GM19240 (cell line): ENCODE results near the gene CEP43.

Experiments used
- DNase-seq: peaks from one replicate; pipeline ENCODE4 v3.0.0; 2011; ENCODE audit warnings: low spot score; ENCODE audit not compliant: insufficient read length

CEP43 gene, protein sequence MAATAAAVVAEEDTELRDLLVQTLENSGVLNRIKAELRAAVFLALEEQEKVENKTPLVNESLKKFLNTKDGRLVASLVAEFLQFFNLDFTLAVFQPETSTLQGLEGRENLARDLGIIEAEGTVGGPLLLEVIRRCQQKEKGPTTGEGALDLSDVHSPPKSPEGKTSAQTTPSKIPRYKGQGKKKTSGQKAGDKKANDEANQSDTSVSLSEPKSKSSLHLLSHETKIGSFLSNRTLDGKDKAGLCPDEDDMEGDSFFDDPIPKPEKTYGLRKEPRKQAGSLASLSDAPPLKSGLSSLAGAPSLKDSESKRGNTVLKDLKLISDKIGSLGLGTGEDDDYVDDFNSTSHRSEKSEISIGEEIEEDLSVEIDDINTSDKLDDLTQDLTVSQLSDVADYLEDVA

DNA sequence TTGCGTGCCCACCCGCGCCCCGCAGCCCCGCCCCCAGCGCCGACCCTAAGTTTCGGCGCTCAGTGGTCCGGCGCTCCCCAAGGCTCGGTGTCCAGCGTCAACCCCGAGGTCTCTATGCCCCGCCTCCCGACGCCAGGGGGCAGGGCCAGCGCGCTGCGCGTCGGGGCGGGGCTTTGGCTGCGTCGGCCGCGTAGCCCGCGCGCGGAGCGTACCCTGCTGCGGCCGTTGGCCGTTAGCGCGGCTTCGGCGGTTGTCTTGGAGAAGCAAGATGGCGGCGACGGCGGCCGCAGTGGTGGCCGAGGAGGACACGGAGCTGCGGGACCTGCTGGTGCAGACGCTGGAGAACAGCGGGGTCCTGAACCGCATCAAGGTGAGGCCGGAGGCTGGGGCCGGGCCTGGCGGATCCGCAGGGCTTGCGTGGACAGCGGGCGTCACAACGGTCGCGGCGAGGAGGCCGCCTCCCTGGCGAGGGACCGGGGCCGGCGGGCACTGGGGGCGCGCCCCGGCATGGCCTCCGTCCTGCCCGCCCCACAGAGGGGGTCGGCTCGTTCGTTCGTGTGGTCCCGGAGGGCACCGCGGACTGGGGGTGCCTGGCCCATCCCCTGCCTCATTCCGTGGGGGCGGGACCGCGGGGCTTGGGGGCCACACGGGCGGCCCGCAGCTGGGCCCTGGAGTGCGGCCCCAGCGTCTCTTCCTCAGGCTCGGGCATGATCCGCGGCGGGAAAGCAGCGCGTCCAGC is at the start of gene CEP43:
Gene CEP43 (plus strand): TSS at position 253 of the 739 bp plus-strand sequence. CDS start 16 bp downstream, at position 269.
- peak; percentile 87 for DNase-seq

DNA sequence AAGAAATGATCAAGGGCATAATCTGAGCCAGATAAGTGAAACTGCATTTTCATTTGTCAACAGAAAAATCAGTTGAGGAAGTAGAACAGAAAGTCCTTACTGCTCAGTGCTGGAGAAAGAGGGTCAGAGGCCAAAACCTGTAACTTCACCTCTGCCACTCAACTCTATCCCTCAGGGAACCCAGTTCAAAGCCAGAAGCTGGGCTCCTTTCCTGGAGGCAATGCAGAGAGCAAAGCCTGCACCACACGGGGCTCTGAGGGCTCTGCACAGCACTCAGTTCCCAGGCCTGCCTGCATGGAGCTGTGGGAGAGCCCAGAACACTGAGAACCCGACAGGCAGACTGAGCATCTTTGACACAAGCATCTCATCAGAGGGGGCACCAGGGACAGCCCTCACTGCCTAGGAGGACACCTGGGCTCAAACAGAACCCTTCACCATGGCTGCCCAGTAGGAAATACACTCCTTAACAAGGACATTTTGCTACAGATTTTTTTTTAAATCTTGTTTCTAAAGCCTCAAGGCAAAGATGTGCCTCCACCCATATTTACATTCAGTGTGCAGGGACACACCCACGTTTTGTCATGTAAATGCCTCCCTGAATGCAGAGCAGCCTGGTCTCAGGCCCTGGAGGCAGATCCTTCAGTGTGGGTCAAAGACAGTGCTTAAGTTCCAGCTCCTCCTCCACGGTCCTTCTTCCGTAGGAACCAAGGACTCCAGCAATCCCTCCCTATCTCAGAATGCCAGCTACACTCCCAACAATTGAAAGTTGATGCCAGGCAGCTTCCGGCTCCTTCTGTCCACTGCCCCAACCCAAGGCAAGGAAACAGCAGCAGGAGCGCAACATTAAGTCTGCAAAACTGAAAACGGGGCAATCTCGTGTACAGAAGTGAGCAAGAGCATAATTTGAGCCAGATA is 49.4 kb upstream of the CEP43 start:
- no peak for DNase-seq

DNA sequence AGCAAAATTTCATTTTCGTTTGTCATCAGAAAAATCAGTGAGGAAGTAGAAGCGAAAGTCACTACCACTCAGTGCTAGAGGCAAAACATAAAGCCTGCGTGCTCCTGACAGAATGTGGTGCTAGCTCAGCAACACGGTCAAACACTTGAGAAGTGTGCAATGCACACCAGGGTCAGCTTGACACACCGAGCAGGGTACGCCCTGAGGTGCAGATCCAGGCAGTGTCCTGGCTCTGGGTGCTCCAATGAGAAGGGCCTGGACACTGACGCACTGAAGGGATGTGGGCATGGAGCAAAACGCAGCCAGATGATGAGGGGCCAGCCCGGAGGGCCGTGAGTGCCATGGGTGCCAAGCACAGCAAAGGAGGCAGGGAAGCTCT is 48.8 kb upstream of the CEP43 start:
- DNase-seq: no peak

DNA sequence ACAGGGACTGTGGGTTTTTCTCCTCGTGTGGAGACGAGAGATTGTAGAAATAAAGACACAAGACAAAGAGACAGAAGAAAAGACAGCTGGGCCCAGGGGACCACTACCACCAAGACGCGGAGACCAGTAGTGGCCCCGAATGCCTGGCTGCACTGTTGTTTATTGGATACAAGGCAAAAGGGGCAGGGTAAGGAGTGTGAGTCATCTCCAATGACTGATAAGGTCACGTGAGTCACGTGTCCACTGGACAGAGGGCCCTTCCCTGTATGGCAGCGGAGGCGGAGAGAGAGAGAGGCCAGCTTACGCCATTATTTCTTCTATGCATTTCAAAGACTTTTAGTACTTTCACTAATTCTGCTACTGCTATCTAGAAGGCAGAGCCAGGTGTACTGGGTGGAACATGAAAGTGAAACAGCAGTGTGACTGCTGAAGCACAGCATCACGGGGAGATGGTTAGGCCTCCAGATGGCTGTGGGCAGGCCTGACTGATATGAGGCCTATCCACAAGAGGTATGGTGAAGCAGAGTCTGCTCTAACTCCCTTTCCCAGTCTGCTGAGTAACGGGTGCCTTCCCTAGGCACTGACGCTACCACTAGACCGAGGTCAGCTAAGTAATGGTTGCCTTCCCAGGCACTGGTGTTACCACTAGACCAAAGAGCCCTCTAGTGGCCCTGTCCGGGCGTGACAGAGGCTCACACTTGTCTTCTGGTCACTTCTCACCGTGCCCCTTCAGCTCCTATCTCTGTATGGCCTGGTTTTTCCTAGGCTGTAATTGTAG is 48.1 kb upstream of the CEP43 start:
- DNase-seq: peak; percentile 28

- no peak for DNase-seq
Measured at GRCh38 chr6:166951670-166952060, 47.5 kb upstream of the CEP43 start.

DNA sequence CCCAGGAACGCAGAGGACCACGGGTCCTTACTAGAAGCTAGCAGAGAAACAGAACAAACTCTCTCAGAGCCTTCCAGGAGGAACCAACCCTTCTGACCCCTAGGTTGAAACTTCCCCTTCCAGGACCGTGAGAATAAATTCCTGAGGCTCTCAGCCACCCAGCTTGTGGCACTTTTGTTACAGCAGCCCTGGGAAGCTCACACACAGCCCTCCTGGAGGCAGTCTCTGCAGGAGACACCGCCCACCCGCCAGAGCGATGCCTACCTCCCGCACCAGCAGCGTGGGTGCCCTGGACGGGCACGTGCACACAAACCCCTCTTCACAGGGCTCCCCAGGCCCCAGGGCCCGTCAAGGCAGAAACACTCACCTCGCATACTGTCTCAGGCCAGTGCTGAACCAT is 47.1 kb upstream of the CEP43 start:
- no peak for DNase-seq

DNA sequence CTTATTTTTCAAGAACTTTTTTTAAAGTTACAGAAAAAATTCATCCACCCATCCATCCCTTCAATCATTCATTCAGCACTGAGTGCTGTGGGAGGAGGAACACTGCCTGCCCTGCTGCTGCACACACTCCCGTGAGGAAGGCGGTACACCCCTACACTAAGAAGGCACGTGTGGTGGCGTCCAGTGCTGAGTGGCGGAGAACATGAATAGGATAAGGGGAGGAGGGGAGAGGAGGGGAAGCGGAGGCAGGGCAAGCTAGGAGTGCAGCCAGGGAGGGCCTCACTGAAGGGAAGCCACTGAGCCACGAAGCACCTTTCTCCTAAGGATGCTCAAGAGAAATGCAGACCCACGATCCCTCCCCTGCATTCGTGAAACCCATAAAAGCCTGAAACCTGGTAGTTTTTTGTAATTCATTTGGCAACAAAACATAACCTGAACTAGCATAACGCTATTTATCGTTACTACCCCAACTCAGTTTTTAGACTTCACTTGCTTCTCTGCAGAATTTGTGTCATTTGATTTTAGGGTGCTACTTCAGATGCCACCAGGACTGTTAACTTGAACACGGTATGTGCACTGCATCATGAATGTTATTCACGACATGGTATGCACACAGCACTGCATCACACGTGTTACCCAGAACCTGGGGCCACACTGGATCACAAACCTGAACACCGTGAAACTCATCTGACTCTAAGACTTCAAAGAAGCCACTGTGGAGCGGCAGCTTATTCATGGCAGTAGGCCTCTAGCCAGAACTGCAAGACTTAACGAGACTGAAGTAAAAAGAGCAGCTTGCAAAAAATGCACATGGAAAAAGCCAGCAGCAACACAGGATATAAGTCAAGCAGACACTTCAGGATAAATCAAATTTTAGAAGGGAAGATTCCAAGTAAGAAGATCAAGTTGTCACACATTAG is 46.4 kb upstream of the CEP43 start:
- no peak for DNase-seq

GRCh38 chr6:166954118-166954713 is 45.0 kb upstream of the CEP43 start:
- DNase-seq: no peak

DNA sequence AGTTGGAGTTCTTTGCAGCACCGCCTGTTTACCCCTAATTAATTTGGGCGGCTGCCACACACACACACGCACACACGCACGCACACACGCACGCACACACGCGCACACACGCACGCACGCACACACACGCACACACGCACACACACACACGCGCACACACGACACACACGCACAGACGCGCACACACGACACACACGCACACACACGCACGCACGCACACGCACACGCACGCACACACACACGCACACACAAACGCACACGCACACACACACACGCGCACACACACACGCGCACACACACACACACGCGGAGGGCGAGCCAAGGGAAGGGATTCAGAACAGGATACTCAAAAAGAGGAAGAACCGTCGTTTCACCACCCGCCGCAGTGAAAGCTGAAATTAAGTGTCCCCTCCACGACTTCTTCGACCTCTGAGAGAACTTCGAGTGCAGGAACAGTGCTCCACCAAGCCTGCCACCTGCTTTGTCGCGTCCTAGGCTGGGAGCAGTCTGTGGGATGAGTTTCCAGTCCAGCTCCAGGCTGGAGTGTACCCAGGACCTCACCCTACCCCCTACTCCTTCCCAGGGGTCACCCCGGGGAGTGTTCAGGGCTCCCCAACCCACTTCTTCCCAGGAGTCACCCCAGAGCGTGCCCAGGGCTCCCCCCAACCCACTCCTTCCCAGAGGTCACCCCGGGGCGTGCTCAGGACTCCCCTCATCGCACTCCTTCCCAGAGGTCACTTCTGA is 43.9 kb upstream of the CEP43 start:
- no peak for DNase-seq

GRCh38 chr6:166955865-166956443 is 43.2 kb upstream of the CEP43 start:
- DNase-seq: no peak

DNA sequence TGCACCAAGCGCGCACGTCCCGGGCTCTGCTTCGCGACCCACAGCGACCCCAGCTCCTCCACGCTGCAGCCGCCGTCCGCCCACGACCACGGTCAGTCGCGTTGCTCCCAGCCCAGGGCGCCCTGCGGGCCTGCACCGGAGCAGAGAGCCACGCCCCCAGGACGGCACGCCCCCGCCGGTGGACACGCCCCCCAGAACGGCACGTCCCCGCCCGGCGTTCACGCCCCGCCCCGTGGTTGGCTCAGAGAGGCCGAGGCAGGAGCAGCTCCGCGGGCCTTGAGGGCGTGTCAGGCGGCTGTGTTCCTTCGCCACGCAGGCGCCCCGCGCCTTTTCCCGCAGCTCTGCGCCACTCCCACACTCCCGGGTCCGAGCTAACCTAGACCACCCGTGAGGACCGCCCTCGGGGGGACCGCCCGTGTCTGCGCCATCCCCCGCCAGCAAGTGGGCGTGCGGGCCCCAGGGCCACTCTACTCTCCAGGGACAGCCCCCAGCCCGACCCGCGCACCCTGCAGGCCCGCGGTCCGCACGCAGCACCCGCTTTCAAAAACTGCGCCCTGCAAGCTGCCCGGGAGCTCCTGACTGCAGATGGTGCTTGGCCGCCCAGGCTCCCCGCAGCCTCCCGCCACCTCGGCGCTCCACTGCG is 42.6 kb upstream of the CEP43 start, which contains the start of gene RNASET2:
Gene RNASET2 (minus strand): TSS at position 107 of the 643 bp plus-strand sequence. CDS start 368 bp downstream, outside the sequence.
- no peak for DNase-seq

- no peak for DNase-seq
Measured at GRCh38 chr6:166957087-166957804, 42.0 kb upstream of the CEP43 start.

DNA sequence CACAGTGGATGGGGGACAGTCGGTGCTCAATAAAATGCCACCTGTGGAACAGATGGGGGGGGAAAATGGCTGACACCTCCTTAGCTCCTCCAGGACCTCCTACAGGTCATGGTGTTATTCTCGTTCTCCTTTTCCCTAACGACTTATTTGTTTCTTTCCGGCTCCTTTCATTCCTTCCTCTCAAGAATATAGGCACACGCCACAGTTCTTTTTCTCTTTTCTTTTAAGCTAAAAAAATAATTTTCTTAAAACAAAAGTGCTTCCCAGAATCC is 41.5 kb upstream of the CEP43 start:
- DNase-seq: no peak

DNA sequence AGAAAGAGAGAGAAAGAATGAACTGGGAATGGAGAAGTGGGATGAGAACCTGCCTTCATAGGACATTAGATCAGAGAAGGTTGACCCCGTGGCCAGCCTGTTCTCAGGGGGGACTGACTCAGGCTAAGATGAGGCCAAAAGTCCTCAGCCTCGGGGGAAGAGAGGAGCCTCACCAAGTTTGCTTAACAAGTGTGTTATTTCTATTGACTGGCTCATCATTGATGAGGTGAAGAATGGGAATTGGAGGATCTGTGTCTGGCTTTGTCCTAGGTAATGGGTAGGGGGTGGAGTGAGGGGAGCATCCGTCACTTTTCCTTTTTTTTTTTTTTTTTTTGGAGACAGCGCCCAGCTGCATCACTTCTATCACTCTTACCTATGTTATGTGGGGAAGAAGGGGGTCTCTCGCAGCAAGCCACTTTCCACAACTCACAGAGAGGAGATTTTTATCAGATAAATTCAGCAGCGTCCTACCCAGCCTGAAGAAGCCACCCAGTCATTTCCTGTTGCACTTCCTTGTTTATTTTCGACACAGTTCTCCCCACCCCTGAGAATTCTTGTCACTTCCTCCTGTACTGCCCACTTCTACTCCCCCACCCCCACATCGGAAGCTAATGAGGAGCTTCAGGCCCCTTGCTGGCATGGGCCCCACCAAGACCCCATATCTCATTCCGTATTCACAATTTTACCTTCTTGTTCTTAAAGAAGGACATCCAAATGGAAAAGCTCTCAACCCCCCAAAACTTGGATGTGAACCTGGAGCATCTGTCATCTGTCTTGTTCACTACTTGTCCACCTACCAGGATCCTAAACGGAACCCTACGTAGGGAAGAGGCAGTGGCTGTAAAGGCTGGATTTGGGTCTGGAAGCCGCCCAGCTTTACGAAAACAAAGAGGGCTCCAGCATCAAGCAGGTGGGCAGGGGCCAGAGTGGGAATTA is 40.0 kb upstream of the CEP43 start:
- no peak for DNase-seq

- DNase-seq: no peak
Measured at GRCh38 chr6:166959911-166960608, 39.1 kb upstream of the CEP43 start.

DNA sequence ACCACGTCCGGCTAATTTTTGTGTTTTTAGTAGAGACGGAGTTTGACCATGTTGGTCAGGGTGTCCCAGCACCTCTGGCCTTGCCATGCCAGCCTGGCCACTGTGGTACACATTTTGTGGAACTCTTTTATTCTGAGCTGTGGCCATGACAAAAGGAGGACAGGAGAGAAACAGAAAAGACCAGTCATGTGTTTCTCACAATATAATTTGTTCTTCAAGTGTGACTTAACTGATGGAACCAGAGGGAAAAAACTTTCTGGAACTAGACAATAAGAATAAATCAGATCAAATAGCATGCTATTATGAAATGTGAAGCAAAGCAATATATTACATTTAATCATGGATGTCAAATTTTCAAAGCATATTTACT is 38.6 kb upstream of the CEP43 start:
- no peak for DNase-seq
